ENCODE measurements around the gene LSR.
A peak's percentile ranks its signal among the peaks of the same experiment; 100 is the strongest.

LSR gene

GRCh38 chr19:35248310-35249145, at the start of gene LSR:
Gene LSR, plus strand, starts transcription at chr19:35249002. Its CDS starts 21 bp downstream, at chr19:35249023.
- DNase-seq: peak; percentile 92

GRCh38 chr19:35199481-35199880, 49.3 kb upstream of the LSR start:
- DNase-seq: no peak

- peak; percentile 11 for DNase-seq
These were observed 45.8 kb upstream of the LSR start for GRCh38 chr19:35202722-35203688.

GRCh38 chr19:35204799-35205732, 43.7 kb upstream of the LSR start:
- no peak for DNase-seq

GRCh38 chr19:35205733-35206323, 43.0 kb upstream of the LSR start:
- DNase-seq: no peak

- DNase-seq: no peak
These were observed 42.4 kb upstream of the LSR start for GRCh38 chr19:35206379-35206778.

GRCh38 chr19:35206855-35207254, 41.9 kb upstream of the LSR start:
- no peak for DNase-seq

GRCh38 chr19:35207391-35207871, 41.4 kb upstream of the LSR start:
- DNase-seq: no peak

- no peak for DNase-seq
These were observed 40.7 kb upstream of the LSR start for GRCh38 chr19:35208121-35208520.

- DNase-seq: no peak
These were observed 39.2 kb upstream of the LSR start for GRCh38 chr19:35209646-35210045.

GRCh38 chr19:35211545-35212230, 37.1 kb upstream of the LSR start:
- DNase-seq: no peak

GRCh38 chr19:35212241-35212640, 36.6 kb upstream of the LSR start:
- DNase-seq: no peak

- peak; percentile 83 for DNase-seq
These were observed 34.9 kb upstream of the LSR start for GRCh38 chr19:35213663-35214632.

- DNase-seq: no peak
These were observed 33.9 kb upstream of the LSR start for GRCh38 chr19:35214766-35215422.

- no peak for DNase-seq
These were observed 32.6 kb upstream of the LSR start for GRCh38 chr19:35216016-35216832.

- peak; percentile 11 for DNase-seq
These were observed 31.8 kb upstream of the LSR start for GRCh38 chr19:35216833-35217648.

GRCh38 chr19:35217649-35217990, 31.2 kb upstream of the LSR start:
- DNase-seq: no peak

GRCh38 chr19:35219008-35219407, 29.8 kb upstream of the LSR start:
- DNase-seq: no peak

Data from NCI-H2171 treated with DMSO at 0.1 percent for 48 hours (cell line).